ENCODE measurements around the gene OTUD7B.
"Not testable (repeated sequence)": the region's sequence is repeated elsewhere in the genome, so short reads cannot be mapped to it uniquely, and the experiment has no call there.

OTUD7B gene

DNA sequence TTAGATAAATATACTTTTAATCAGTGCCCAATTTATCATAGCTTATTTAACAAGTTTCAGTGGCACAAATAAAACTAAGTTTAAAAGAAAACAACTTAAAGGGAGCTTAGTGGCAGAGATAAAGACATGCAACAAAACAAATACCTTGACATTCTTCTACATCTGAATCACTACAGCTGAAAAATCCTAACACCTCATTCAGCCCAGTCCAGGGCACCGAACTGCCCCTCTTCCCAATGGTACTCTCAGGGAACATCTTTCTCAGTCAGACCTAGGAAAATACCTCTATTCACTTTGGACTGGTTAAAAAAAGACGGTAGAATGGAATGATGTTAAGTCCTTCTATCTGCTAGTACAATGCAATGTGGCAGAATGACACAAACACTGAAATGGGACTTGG is 8.3 kb downstream of the OTUD7B start:
- no peak for DNase-seq

DNA sequence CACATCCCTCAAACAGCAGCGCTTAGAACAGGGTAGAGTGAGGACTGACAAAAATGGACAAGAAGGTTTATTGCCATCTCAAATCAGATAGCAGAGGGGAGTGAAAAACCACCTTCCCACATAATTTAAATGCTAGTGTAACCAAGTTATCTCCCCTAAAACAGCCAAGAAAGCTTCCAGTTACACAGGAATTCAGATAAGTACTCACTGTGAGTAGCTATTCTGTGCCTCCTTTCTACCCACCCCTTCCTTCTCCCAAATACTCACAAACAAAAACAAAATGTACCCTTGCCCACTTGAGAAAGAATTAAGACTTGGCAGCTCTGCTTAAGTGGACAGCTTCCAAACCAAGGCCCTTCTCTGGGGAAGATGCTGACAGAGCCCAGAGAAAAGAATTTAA is 9.1 kb downstream of the OTUD7B start:
- DNase-seq, result no peak

DNA sequence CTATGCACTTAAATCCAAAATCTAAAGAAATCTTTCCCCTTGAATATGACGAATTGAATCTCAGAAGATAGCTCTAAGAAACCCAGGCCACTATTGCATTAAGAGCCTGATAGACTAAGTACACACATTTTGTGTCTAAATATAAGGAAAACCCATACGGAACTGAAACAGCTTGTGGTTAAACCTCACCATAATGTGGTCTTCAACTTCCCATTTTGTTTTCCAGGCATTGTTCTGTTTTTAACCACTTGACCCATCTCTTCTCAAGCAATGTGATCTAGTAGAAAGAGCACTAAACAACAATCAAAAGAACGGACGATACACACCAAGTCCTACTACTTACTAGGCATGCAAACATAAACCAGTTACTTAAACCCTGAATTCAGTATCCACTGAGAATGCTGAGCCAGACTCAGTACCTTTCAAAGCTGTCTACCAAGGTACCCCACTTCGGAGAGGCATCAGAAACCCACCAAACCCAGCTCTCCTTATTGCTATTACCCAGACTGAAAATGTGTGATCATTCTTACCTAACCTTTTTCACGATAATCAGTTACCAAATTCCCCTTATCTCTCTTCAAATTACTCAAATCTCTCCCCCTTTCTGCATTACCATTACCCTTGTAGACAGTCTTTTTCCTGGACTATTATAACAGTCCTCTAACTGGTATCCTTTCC is 12.8 kb downstream of the OTUD7B start:
- peak; percentile 28 for DNase-seq

DNA sequence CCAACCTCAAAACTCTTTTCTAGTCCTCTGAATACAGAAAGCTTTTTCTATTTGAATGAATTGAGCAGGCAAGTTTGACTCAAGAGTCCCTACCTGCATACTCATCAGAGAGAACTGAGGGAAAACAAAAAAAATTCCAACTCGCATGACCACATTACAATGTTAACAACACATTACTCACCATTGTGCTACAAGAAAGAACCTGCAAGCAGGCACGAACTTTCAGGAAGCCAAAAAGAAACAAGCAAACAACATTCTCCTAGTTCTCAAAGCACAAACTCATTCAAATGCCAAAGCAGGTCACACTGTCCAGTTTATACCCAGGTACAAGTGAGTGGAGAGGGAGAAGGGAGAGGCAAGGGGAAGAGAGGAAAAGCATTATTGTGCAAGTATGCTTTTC is 14.6 kb downstream of the OTUD7B start:
- DNase-seq, result no peak

DNA sequence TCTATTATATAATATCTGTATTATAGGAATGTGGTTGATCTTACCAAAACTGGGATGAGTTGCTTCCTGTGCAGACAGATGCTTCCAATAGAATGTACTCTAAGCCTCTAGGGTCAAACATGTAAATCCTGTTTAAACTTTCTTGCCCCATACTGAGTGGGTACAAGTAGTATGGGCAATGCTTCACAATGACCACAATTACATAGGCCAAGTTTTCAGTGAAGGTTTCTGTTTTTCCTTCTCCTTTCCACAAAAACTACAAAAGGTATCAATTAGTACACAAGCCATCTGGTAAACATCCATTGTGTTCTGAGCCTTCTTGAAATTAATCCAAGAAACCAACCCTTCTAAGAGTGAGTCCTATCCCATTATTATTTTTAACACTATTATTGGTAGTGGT is 16.8 kb downstream of the OTUD7B start:
- no peak for DNase-seq

DNA sequence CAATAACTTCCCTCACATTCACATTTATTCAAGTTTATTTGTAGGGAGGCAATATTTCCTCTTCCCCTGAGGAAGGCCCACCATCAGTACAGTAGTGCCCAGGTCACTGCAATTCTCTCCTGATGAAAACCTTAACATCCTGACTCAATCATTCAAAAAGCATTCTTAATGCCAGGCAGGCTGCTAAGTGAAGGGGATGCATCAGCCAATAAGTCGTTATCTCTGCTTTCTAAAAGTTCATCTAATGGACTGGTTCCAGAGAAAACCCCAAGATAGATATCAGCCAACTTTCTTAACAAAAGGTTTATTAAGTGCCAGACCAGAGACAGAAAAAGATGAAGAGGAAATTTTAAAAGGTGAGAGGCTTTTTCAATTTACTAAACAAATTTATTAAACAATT is 17.3 kb downstream of the OTUD7B start:
- no peak for DNase-seq

DNA sequence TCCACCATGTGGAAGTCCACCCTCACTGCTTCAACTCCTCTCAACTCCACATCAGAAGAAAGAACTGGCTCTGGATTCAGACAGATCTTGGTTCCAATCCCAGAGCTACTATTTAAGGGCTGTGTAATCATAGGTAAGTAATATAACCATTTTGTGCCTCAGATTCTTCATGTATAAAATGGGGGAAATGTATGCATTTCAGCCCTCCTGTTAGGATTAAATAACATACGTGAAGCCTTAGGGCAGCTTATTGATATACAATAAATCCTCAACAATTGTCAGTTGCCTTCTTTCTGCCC is 23.3 kb downstream of the OTUD7B start:
- no peak for DNase-seq

DNA sequence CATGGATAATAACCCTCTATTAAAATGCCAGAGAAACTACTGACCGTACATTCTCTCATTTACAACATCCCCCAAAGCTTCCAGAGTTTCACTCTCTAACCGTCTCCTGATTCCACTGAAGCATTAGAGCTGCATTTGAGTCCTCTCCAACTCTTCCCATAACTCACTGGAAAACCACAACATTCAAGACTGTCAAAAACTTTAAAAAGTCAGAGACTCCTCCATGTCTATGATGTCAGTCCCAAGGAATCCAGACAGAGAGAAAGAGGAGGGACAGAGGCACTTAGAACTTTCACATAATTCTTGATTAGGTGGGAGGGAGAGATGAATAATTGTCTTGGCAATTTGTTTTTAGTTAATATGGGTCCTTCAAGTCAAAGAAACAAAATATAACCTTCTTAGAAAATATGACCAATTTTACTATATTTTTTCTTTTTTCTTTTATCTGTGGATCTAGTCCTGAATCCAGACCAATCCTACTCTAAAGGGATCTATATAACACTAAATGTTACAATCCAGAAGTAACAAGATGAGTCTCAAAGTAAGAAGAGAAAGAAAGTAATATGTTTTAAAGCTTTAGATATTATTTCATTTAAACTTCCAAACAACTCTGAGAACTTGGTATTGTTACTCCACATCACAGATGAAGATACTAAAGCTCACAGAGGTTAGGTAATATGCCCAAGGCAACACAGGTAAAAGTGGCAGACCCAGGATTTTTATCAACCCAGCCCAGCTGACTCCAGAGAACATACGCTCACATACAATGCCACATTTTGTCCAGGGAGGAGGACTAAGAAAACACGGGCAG is 23.8 kb downstream of the OTUD7B start:
- no peak for DNase-seq

DNA sequence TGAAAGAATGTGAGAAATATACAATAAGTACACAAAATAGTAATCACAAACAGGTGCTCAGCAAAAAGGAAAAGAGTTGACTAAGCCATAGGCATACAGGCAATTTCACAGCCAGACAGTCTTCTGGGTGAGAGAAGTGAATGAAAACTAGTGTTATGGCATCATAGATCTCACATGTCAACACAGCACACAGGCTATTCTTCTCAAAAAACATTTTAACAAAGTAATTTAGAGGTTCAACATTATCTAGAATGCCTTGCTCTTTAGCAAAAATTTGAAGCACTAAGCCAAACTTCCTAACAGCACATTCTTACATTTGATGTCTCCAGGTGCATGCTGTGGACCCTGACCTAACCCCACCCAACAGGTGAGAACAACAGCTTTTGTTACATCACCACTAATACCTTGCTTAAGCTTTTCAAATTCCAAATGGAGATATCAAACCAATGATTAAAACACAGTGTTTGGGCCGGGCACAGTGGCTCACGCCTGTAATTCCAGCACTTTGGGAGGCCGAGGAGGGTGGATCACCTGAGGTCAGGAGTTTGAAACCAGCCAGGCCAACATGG is 30.5 kb downstream of the OTUD7B start:
- no peak for DNase-seq

DNA sequence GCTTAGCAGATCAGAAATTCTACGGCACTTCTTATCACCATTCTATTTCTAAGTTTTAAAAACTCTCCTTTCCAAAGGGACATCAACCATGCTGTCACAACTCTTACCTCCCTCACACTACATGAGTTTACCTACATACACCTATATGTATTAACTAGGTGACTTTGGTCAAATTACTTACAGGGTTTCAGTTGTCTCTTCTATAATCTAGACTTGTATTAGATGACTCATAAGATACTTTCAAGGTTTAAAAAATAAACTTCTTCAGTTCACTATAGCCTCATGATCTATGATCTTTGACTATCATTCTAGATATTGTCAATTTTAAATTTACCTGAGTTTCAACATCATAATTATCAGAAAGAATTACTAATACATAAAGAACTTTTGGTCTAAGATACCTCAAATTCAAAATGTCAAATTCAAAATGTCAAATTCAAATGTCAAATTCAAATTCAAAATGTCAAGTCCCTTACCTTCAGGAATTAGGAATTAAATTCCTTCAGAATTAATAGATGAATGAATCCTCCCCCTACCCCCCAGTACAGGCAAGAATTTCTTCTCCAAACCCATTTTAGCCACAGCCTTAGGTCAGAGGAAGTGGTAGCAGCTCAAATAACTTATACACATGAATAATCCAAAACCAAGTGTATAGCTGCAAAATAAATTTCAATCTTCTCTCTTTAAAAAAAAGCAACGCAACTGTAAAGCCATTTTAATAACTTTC is 31.1 kb downstream of the OTUD7B start:
- no peak for DNase-seq

DNA sequence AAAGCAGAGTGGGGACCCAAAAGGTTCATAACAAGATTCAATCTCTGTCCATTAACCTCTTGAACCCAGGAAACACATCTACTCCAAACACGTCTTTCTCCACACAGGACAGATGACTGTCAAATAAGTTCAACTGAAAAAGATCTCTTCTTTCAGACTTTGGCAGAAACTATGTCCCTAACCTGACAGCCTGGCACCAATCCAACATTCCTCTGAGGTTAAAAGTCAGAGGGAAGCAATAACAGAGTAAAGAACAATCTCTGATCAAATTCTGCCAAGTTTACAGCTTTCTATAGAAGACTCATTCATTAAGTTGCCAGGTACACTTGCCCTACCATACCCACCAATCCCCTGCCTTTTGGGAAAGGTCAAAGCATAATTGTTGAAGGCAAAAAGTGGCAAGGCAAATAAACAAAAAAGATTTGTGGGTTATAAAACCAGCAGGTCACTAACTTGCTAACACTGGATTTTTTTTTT is 31.9 kb downstream of the OTUD7B start:
- DNase-seq, result no peak

DNA sequence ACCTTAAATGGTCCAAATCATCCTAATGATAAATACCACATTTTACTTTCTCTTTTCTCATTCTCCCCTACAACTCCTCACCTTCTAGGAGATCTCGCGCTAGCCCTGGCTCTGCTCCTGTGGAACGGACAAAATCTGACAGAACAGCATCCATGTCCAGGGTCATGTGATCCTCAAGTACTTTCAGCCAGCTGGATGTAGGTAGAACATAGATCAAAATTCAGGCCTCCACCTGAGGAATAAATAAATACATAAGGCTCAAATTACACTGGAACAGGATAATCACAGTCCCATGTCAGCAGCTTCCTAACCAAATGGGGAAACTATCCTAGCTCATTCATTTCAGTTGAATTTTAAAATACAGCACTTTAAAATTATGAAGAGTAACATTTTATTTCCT is 33.2 kb downstream of the OTUD7B start:
- DNase-seq, result no peak

DNA sequence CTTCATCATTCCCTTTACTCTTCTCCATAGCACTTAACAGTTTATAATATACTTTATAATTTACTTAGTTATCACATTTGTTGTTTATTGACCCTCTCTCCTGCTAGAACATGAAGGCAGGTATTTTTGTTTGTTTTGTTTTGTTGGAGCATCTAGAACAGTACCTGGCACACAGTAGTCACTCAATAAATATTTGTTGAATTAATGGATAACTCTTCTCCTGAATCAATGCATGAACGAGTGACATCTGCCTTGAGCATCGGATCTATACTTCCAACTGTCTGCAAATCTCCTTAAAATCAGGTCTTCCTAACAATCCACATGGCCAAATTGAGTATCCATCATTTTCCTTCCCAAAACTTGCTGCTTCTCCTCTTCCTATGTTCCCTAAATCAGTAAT is 38.0 kb downstream of the OTUD7B start:
- DNase-seq, result no peak

DNA sequence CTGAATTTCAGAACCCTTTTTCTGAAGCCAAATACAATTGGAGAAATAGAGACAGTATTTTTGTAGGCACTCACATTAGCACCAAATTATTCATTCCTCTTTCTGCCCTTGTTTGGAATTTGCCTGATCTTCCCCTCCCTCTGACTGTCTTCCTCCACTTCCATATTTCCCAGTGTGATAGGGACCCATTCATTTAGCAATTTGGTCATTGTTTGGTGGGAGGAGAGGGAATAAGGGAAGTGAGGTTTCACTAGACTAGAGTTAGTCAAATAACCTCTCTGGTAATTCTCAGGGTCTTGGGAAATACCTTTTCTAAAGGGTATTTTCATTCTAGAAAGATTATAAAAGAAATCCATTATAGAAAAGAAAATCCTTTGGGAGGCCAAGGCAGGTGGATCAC is 42.9 kb downstream of the OTUD7B start:
- no peak for DNase-seq

DNA sequence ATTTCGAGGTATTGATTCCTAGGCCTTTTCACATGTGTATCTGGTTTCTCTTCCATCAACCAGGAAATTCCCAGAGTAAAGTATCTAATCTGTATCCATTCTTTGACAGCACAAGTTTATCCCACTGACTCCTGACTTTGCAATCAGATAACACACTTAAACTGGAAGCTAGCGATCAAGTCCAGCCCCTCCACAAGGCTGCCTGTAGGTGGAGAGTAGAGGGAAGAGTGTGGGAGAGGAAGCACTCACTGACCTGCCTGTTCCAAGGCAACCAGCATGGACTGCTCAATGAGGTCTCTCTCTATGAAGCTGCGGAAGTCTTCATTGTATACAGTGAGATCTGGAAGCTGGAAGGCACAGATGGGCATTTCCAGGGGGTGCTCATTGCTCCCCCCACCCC is 43.5 kb downstream of the OTUD7B start:
- no peak for DNase-seq

DNA sequence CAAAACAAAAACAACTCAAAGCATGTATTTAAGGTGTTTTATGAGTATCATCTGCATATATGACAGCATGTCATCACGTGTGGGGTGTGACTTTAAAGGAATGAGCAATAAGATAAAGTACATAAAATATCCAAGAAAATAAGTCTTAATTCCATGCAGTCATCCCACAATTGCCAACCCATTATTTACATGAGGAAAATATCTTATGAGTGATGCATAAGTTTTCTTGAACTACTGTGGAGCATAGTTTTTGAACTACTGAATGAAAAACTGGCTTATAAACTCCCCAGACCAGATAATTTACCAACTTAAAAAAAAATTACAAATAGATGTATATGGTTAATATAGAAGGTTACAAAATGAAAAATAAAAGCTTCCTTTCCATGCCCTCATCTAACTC is 44.1 kb downstream of the OTUD7B start:
- no peak for DNase-seq

DNA sequence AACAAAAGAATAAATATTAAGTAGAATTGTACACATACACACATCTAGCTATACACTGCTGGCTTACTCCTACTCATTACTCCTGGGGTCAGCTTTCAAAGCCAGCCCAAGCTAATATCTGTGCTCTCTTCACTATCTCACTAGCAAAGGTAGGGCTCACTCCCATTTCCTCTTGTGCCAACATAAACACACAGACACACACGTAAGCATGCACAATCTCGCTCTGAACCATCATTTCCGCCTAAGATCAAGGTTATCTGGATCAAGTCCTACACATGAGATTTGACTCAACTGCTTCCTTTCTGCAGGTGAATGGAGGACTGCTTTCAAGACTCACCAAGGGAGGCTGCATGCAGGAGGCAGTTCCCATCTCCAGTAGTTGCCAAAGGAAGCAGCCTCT is 45.1 kb downstream of the OTUD7B start:
- DNase-seq, result peak; percentile 8

DNA sequence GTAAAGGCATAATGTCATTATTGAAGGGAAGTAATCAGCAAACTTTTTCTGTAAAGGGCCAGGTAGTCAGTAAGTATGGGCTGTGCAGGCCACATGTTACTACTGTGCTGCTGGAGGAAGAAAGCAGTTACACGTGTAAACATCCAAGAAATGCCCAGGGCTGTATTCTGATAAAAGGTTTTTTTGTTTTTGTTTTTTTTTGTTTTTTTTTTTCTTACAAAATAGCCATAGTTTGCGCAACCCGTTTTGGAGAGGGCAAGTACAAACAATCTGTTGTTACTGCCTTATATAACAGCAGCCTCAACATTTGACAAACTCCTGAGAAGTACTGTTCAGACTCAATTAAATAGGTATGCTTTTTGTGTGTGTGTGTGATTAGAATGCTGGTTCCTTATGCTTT is 47.2 kb downstream of the OTUD7B start:
- no peak for DNase-seq

DNA sequence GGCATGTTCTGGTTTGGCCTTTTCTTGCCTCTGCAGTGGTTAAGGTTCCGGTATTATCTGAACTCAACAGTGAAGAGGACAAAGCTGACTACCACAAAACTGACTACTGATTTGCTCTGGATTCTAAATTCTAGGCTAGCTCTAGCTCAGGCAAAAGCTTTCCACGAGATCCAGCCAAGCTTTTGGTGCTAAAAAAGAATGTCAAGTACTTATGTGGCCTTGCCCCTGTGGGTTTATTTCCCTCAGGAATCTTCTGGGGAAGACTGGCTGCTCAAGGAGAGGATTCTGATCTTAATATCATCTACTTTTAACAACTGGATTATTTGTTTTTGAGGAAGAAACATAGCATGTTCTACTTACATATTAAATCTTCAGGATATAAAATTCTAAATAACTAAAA is 47.8 kb downstream of the OTUD7B start:
- DNase-seq, result no peak

DNA sequence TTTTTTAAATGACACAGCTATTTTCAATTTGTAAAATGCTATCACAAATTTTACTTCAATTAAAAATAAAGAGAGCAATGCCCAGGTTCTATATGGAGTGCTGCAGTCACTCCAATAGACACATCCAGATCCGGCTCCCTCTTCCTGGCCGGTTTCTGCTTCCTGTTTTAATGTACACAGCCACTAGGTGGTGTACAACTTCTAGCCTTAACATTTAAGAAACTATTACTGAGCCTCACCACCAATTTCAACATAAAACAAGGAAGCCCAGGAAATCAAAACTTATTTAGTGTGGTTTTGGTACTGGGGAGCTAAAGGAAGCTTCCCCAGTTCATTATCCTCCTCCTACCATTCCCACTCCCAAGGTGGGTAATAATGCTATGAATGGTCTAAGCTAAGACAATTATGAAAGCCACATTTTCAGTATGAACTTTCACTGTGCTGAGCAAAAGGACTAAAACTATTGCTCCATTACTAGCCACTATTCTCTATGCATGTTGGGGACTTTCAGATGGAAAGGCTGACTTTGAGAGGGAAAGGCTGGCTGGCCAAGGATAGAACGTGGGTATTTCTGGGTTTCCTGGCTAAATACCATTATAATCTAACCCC is 48.4 kb downstream of the OTUD7B start:
- peak; percentile 74 for DNase-seq

DNA sequence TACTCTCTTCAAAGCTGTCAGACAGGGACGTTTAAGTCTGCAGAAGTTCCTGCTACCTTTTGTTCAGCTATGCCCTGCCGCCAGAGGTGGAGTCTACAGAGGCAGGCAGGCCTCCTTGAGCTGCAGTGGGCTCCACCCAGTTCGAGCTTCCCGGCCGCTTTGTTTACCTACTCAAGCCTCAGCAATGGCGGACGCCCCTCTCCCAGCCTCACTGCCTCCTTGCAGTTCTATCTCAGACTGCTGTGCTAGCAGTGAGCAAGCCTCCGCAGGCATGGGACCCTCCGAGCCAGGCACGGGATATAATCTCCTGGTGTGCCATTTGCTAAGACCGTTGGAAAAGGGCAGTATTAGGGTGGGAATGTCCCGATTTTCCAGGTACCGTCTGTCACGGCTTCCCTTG is 53.0 kb downstream of the OTUD7B start:
- not testable (repeated sequence) for DNase-seq

DNA sequence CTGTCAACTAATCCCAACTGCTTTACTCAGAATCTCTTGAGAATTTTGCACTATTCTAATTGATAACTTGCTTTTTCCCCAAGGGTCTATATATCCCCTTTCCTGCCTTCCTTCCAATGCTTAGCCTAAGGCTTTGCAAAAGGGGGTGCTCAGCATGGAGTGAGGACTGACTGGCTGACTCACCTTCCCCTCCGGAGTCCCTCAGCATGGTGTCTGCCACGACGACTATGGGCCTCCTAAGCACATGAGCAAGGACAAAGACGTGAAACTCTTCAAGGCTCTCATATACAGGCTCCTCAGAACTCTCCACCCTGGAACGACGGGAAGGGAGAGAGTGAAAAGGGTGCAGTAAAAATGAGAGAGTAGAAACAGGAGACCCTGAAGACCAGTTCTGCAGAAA is 60.6 kb downstream of the OTUD7B start:
- DNase-seq, result no peak

DNA sequence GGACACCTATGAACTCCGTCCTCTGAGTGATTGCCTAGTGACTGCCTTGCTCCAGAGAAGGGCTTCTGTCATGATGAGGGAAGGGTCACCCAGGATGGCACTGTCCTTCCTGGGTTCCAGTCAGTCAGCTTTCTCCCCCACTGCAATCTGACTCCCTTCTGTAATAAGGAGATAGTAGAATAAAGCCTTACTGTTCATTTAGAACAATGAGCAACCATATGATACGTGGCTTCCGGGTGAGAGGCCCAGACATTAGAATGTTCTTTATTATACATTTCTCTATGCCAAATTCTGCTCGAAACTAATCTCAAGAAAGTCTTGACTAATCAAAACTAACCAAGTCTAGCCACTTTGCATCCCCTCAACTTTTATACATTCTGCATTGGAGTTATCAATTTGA is 65.3 kb downstream of the OTUD7B start:
- DNase-seq, result no peak
